Measurements from ENCODE around the gene EFS.
"Not testable (repeated sequence)": the region's sequence is repeated elsewhere in the genome, so short reads cannot be mapped to it uniquely, and the experiment has no call there.

The EFS gene

DNA sequence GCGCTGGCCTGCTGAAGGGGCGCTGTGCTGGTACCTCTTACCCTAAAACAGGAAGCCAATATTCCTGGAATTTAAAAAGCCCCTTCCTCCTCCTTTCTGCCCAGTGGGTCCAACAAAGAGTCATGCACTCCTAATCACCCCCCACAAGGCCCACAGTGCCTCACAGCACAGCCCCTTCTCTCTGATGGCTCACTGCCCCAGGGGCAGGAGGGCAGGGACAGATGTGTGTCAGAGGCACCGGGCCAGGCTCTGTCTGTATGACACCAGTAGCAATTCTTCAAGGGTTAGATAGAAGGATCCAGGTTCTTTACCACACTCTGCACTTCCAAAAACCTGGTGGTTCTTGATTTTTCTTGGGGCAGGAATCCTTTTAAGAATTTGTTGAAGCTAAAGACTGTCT, 34.2 kb upstream of the EFS start:
- no peak for DNase-seq (ENCODE audit: low read depth in 2 of 2)

DNA sequence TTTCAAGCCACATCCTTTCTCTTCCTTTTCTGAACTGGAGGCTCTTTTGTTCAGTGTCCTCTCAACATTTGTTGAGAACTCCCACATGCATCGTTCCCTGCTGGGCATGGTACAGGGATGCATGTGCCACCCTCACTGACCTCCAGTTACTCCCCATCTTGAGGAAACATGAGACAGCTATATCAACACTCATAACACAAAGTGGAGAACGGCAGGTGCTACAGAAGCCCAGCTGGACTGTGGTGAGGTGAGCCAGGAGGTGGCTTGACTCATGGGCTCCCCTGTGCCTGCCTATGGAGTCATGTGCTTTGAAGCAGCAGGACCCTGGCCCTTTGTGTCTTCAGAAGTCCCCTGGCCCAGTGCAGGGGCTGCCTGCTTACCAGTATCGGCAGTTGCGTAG, 33.4 kb upstream of the EFS start:
- DNase-seq (ENCODE audit: low read depth in 2 of 2): no peak

GRCh38 chr14:23396781-23397407, 31.9 kb upstream of the EFS start:
- no peak for DNase-seq (ENCODE audit: low read depth in 2 of 2)

DNA sequence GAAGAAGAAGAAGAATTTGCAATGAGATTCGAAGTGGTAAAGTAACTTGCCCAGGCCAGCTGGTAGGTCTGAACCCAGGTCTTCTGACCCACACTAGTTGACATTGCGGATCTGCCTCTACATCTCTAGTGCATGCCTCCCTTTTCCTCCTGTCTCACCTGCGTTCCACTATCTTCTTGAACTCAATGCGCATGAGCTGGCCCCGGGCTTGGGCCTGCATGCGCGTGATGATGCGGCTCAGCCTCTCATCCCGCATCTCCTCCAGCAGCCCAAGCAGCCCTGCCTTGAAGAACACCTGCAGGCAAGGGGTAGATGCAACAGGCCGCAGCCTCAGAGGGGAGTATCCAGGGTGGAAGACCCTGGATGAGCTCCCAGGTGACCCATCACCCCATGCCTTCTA, 31.2 kb upstream of the EFS start:
- DNase-seq (ENCODE audit: low read depth in 2 of 2): no peak

DNA sequence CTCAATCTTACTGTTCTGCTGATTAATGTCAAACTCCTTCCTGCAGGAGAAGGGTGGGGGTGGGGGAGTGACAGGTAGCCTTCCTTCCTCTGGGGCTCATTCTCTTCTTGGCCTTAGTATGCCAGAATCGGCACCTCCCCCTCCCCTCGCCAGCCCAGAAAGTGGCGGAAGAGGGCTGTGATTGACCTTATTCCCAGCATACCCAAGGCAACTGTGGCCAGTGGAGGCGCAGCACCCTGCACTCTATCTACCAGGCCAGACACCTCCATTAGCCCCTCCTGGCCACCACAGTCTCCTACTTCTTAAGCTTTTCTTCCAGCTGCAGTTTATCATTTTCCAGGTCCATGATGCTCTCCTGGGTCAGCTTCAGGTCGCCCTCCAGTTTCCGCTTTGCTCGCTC, 27.6 kb upstream of the EFS start:
- DNase-seq (ENCODE audit: low read depth in 2 of 2): no peak

DNA sequence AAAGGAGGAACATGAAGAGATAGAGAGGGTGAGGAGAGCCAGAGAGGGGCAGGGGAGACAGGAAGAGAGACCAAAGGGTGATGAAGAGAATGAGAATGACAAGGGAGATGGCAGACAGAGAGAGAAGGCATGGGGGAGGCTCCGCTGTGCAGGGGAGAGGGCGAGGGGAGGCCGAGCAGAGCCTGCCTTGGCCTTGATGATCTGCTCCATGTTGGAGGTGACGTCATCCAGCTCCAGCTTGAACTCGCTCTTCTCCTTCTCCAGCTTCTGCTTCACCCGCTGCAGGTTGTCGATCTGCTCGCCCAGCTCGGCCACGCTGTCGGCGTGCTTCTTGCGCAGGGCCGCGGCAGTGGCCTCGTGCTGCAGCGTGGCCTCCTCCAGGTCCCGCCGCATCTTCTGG, 24.9 kb upstream of the EFS start:
- not testable (repeated sequence) for DNase-seq (ENCODE audit: low read depth in 2 of 2)

DNA sequence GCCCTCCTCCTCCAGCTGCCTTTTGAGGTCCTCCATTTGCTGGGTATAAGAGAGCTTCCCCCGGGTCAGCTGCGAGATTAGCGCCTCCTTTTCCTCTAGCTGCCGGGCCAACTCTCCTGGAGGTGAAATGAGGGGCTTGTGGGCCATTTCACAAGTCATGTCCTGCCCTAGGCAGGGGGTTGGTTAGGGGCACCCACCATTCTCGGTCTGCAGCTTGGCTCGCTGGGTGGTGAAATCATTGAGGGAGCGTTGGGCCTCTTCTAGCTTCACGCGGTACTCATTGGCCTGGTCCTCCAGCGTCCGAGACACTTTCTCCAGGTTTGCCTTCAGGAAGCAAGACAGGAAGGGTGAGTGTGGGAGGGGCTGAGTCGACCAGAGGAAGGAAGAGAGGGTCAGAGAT, 24.4 kb upstream of the EFS start:
- DNase-seq (ENCODE audit: low read depth in 2 of 2): no peak

- no peak for DNase-seq (ENCODE audit: low read depth in 2 of 2)
These were observed 24.0 kb upstream of the EFS start for GRCh38 chr14:23388996-23389395.

GRCh38 chr14:23387916-23388882, 23.2 kb upstream of the EFS start:
- no peak for DNase-seq (ENCODE audit: low read depth in 2 of 2)

- no peak for DNase-seq (ENCODE audit: low read depth in 2 of 2)
These were observed 22.0 kb upstream of the EFS start for GRCh38 chr14:23386999-23387398.

DNA sequence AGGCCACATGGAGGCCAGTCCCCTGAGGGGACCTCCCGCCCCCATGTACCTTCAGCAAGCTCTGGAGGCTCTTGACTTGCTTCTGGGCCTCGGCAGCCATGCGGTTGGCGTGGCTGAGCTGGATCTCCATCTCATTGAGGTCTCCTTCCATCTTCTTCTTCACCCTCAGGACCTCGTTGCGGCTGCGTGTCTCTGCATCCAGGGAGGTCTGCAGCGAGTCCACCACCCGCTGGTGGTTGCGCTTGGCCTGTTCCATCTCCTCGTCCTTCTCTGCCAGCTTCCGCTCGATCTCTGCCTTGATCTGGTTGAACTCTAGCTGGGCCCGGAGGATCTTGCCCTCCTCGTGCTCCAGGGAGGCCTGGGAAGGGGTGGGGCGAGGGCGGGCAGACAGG, 21.3 kb upstream of the EFS start:
- not testable (repeated sequence) for DNase-seq (ENCODE audit: low read depth in 2 of 2)

DNA sequence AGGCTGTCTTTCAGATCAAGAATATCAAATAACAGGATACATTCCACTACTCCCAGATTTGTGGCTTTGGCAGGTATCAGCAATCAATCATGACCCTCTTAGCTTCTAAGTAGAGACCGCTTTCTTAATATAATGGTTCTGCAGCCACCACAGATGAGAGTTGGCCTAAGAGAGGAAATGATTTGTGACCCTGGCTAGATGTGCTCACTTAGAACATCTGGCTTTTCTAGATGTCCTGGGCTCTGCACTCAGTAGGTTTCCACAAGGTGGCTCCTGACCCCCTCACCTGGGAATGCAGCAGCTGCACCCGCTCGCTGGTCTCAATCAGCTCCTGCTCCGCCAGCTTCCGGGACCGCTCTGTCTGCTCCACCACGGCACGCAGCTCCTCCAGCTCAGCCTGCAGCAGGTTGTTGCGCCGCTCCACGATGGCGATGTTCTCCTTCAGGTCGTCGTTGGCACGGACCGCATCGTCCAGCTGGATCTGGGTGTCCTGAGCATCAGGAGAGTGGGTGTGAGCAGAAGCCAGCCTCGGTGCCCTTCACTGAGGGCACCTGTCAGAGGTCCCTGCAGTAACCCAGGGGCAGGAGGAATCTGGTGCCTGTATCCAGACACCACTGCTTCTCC, 20.8 kb upstream of the EFS start:
- DNase-seq (ENCODE audit: low read depth in 2 of 2): no peak

GRCh38 chr14:23385244-23385641, 20.3 kb upstream of the EFS start:
- no peak for DNase-seq (ENCODE audit: low read depth in 2 of 2)

DNA sequence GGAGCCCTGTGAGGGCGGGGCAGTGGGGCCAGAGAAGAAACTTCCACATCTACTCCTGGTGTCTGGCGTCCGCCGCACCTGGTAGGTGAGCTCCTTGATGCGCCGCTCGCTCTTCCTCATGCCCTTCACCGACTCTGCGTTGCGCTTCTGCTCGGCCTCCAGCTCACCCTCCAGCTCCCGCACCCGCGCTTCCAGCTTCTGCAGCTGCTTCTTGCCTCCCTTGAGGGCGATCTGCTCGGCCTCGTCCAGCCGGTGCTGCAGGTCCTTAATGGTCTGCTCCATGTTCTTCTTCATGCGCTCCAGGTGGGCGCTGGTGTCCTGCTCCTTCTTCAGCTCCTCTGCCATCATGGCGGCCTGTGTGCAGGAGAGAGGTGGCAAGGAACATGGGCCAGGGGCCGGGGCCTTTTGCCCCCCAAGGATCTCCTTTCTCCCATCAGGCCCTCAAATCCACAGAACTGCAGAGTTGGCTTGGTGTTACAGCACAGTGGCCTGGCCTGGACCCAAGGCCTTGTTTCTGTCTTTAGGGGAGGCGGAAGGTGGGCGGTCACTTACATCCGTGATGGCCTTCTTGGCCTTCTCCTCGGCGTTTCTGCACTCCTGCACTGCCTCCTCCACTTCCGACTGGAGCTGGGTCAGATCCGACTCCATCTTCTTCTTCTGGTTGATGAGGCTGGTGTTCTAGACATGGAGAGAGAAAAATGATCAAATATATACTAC, 19.6 kb upstream of the EFS start:
- no peak for DNase-seq (ENCODE audit: low read depth in 2 of 2)

GRCh38 chr14:23382731-23383440, 17.9 kb upstream of the EFS start:
- no peak for DNase-seq (ENCODE audit: low read depth in 2 of 2)

GRCh38 chr14:23382276-23382675, 17.3 kb upstream of the EFS start:
- no peak for DNase-seq (ENCODE audit: low read depth in 2 of 2)

DNA sequence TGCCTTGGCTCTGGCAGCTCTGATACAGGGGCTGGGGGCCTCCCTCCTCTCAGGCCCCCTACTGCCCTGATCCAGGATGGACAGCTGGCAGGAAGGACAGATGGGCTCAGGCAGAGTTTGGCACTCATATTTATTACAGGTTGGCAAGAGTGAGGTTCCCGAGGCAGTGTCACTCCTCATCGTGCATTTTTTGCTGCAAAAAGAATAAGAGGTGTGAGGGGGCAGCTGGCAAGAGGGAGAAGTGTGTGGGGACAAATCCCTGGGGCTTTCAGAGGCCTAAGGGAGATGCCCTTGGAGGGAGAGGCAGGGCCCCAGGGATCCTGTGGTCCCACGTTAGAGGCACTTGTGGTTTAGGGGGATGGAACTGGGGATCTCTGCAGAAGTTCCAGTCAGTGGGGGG, 16.9 kb upstream of the EFS start:
- no peak for DNase-seq (ENCODE audit: low read depth in 2 of 2)

- no peak for DNase-seq (ENCODE audit: low read depth in 2 of 2)
These were observed 16.0 kb upstream of the EFS start for GRCh38 chr14:23380976-23381375.

DNA sequence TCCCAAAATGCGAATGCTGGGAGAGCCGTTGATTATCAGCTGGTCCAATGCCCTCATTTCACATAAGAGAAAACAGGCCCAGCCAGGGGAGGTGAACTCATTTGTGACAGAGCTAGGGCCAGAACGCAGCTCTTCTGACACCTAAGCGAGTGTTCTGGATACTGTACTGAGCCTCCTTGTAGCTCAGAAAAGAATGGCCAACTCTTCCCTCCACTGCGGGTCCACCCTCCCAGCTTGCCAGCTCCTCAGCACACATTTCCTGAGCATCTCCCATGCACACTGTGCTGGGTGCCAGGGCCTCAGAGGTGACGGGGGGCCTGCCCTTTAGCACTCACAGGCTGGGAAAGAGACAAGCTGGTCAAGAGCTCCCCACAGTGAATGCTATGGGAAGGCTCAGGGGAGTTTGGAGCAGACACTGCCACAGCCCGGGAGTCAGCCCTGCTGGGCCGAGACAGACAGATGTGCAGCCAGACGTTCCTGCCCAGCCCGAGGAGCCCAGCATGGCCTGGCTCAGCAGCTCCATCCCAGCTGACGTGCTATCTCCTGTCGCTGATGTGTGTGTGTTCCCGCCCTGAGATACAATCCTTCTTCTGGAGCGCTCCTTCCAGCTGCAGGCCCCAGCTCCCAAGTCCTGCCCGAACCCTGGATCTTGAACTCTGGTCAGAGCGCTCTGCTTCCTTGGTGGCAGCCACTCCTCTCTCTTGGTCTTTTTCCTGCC, 15.4 kb upstream of the EFS start:
- DNase-seq (ENCODE audit: low read depth in 2 of 2): no peak

DNA sequence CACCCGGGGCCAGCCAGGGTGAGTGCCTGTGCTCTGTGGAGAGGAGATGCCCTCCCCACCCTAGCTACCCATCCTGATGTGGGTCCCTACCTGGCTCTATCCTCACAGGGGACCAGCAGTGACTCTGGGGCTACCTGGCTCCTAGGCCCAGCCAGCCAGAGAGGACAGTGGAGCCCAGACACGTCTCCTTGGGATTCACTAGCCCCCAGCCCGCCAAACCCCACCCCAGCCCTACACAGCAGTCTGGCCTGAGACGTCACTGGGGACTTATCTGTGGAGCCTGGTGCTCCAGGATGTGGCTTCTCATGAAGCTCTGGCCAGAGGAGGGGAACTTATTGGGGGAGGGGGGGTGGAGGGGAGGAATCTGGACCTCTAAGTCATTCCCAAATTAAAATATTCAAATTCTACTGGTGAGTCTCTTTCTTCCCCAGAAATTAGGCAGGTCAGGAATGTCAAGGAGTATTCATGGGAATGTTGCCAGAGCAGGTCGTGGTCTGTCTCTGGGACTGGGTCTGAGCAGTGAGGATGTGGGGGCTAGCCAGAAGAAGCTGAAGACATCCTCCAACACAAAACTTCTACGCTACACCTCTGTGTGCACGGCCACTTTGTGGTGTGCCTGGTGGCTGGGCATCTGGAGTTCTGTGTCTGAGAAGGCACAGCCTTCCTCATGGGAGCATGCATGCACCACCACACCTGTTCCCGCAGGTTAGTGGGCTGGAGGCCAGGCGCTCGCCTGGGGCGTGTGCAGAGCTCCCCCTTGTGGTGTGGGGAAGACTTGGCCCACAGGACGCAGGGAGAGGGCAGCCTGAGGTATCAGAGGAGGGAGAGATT, 14.6 kb upstream of the EFS start:
- DNase-seq (ENCODE audit: low read depth in 2 of 2): peak in 1 of 2 donors; percentile 49

Data from stimulated activated CD8-positive, alpha-beta memory T cell treated with anti-CD3 and anti-CD28 coated beads, Interleukin-7, amount 100 ng/mL, for 4 hours (primary cell).